ENCODE data around the gene PPP3R1.

- TF ChIP-seq CTCF (IDR thresholded peaks at IDR 0.05), result no peak
- no peak for TF ChIP-seq POLR2AphosphoS5 (IDR thresholded peaks at IDR 0.05)
- no peak for TF ChIP-seq POLR2A (IDR thresholded peaks at IDR 0.05)
These were observed 74.8 kb downstream of the PPP3R1 start for GRCh38 chr2:68177541-68177940.
